GM10266 (cell line): ENCODE results near the gene OPCML.

Experiments used
- DNase-seq: peaks from one replicate; pipeline ENCODE4 v3.0.0; 2012; ENCODE audit errors: extremely low spot score
- TF ChIP-seq, protein P1 (sequence below): IDR thresholded peaks from 2 replicates; pipeline ENCODE4 v1.5.1; 2012; ENCODE audit warnings: mild to moderate bottlenecking, low read depth; ENCODE audit not compliant: control insufficient read depth, insufficient read depth; ENCODE audit errors: missing control alignments

The OPCML gene

DNA sequence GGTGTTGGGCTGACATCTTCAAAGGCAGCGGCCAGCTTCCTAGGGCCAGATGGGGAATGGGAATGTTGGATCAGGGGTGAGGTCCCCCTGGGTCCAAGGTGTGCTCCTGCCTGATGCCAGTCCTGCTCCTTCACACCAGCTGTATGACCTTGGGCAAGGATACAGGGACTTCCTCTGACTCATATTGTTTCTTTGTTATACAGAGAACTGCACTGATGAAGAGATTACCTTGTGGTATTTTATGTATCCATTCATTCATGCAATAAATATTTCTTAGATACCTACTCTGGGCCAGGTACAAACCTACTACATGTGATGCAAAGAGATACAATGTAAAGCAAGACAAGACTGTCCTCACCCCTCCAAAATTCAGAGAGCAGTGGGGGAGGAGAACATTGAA lies 3.9 kb upstream of the OPCML start:
- TF ChIP-seq, protein P1, sequence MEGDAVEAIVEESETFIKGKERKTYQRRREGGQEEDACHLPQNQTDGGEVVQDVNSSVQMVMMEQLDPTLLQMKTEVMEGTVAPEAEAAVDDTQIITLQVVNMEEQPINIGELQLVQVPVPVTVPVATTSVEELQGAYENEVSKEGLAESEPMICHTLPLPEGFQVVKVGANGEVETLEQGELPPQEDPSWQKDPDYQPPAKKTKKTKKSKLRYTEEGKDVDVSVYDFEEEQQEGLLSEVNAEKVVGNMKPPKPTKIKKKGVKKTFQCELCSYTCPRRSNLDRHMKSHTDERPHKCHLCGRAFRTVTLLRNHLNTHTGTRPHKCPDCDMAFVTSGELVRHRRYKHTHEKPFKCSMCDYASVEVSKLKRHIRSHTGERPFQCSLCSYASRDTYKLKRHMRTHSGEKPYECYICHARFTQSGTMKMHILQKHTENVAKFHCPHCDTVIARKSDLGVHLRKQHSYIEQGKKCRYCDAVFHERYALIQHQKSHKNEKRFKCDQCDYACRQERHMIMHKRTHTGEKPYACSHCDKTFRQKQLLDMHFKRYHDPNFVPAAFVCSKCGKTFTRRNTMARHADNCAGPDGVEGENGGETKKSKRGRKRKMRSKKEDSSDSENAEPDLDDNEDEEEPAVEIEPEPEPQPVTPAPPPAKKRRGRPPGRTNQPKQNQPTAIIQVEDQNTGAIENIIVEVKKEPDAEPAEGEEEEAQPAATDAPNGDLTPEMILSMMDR, result no peak
- no peak for DNase-seq

- no peak for DNase-seq
- TF ChIP-seq, protein P1, result no peak
These were observed 904 bp upstream of the OPCML start for GRCh38 chr11:133533205-133533604.

DNA sequence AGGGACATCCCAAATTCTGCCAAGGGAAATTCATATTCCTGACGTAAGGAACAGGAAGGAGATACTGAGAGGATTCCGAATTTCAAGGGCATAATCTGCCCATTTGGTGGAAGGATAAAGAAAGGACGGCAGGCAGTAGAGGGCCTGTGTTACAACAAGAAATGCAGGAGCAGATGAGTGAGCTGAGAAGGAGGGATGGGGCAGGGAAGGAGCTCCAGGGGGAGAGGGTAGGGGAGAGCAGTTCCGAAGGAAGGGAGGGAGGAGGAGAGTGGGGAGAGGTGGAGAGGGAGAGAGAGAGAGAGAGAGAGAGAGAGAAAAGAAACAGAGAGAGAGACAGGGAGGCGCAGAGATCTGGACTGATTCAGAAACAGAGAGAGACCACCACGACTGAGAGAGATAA lies 843 bp downstream of the OPCML start:
- TF ChIP-seq, protein P1, result no peak
- no peak for DNase-seq

- no peak for DNase-seq
- TF ChIP-seq, protein P1, result no peak
These were observed 1.8 kb downstream of the OPCML start for GRCh38 chr11:133530501-133530835.

DNA sequence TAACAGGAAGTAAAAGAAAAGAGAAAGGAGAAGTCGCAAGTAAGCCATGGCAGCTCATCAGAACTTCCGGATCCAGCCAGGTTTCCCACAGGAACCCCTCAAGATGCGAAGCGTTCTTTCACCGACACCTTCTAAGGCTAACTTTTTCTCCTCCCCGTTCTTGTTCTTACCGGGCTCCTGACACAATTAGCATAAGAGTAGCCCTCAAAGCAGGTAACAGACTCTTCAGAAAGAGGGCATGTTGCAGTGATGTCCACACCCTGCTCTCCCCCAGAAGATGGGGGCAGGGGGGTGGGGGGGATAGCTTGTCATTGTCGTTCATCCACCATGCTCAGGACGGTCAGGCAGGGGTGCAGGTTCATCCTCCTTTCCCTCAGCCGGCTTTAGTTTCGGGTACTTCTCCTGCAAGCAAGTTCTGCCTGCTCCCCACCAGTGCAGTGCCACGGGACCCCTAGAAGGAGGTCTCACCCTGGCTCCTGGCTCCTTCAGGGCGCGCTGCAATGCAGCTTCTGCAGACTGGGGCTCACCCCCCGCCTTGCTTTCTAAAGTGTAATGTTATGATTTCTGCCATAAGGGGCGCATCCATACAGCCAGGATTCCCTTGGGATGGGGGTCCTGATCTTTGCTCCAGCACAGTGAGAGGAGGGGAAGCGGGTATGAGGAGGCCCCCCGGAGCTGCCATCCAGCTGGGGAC lies 2.3 kb downstream of the OPCML start:
- DNase-seq, result no peak
- TF ChIP-seq, protein P1, result no peak

DNA sequence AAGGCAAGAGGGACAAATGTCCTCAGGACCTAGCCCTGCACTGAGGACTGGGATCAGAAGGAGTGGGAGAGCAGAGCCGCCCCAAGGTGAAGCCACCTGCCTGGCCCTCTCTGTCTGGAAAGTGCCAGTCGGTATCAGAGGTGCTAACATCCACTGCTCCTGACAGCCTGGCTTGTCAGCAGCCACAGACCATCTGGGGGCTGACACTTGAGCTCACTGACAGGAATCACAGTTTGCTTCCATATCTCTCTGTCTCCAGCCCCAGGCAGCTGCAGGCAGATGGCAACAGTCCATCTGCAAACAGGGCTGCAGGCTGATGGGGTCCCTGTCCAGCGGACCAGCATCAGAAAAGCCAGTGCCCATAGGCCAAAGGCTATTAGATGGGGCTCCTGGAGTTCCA lies 5.5 kb downstream of the OPCML start:
- DNase-seq, result no peak
- TF ChIP-seq, protein P1, result no peak

DNA sequence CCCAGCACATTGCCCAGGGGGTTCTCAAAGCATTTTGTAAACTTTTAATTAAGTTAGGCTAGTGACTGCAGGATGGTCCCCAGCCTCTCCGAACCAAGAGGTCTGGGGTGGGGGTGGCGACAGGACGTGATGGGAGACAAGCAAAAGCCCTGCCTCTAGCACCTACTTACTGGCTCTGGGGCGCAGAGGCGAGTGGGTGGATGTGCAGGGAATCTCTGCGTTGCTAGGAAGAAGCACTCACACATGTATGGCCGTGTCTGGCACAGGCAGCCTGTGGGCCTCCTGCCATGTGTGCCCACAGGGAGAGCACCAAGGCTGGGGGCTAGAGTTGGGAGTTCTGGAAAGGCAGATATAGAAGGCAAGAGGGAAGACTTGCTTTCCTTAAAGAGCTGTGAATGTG lies 6.3 kb downstream of the OPCML start:
- no peak for DNase-seq
- TF ChIP-seq, protein P1, result no peak
